Body of pancreas (tissue), 4 donors: ENCODE results near the gene RERGL. TPM values are rescaled to one million over a fixed set of nuclear protein-coding genes. Genes with fewer than 3 reads are reported as not detected.

Source experiments
- ATAC-seq: fragments of 150-250 bp; one replicate; pipeline ENCODE4 v1.9.1; 2016
- DNase-seq, 4 donors: peaks; one replicate each; pipeline ENCODE4 v3.0.0-alpha.2; 2019
- H3K27ac ChIP-seq, 4 donors: fragments of 200-600 bp; sonication (generic); 1 replicate in 3 of 4; 2 replicates in 1 of 4; pipeline versions ENCODE4 v1.5.1 to v1.6.1; 2016 to 2019; ENCODE audit warnings: mild to moderate bottlenecking in 1 of 4, mixed read lengths in 1 of 4, moderate library complexity in 1 of 4
- H3K27me3 ChIP-seq, 2 donors: fragments of 200-600 bp; sonication (generic); one replicate each; pipeline ENCODE4 v1.6.0; 2016; ENCODE audit warnings: mild to moderate bottlenecking in 1 of 2
- H3K36me3 ChIP-seq, 2 donors: fragments of 200-600 bp; sonication (generic); replicated peaks in 1 of 2; 2 replicates each; pipeline ENCODE4 v1.5.1; 2016; ENCODE audit warnings: low read depth in 2 of 2; ENCODE audit not compliant: insufficient read depth in 1 of 2
- H3K4me1 ChIP-seq: fragments of 200-600 bp; sonication (generic); one replicate; pipeline ENCODE4 v1.6.0; 2016
- H3K4me3 ChIP-seq, 2 donors: fragments of 200-600 bp; sonication (generic); 1 replicate in 1 of 2; 2 replicates in 1 of 2; pipeline ENCODE4 v1.5.1; 2016 to 2019
- H3K9me3 ChIP-seq, 3 donors: fragments of 200-600 bp; sonication (generic); 1 replicate in 2 of 3; 2 replicates in 1 of 3; pipeline ENCODE4 v1.5.1; 2016
- CTCF ChIP-seq, 7 experiments: fragments of 450-650 bp in 4 of 7; fragments of 200-600 bp in 3 of 7; sonication (generic) in 3 of 7; IDR thresholded peaks; one replicate each; pipeline ENCODE4 v1.5.1; 2016 to 2019; ENCODE audit warnings: antibody characterized with exemption in 7 of 7
- POLR2A ChIP-seq, 3 donors: fragments of 450-650 bp; IDR thresholded peaks; one replicate each; pipeline ENCODE4 v1.6.1; 2016; ENCODE audit warnings: antibody characterized with exemption in 3 of 3, mild to moderate bottlenecking in 2 of 3
- WGBS, 2 donors: methylation state at CpG; one replicate each; pipeline ENCODE4 v1.1.5; 2017; 5-methylcytosine and 5-hydroxymethylcytosine counted together
- intact Hi-C: fragments of 100-400 bp; cut with DNase I; formaldehyde crosslinking; loops from one replicate; pipeline ENCODE4 v1.15.1; 2023
- total RNA-seq, 2 donors: library from RNA; depleted of rRNA; stranded (reverse); fragments of >200 nt; gene quantifications; one replicate each; pipeline ENCODE4 v1.1.0, GENCODE V29; 2016

The RERGL gene
- total RNA-seq, 2 donors from 2014 or later, result 3.9 TPM; not detected in 1

- H3K4me3 ChIP-seq, result no peak overlapping the region
- no peaks in the 10 kb centered on the region for H3K9me3 ChIP-seq
- 52 to 55% methylated on average over 3 of the region's 3 CpGs for WGBS, 2 donors
- no peaks in the 10 kb centered on the region for H3K27me3 ChIP-seq
- DNase-seq (no peak), ATAC-seq (no peak)
- H3K4me1 ChIP-seq, result no peaks in the 10 kb centered on the region
- TF ChIP-seq CTCF (IDR thresholded peaks at IDR 0.05), result no peak
- no peak for TF ChIP-seq POLR2A (IDR thresholded peaks at IDR 0.05)
- no peak overlapping the region for H3K27ac ChIP-seq
- intact Hi-C loops, result no loop called here
- no peaks in the 10 kb centered on the region for H3K36me3 ChIP-seq
Observed at GRCh38 chr12:18084080-18084479, 5.9 kb downstream of the RERGL start.

DNA sequence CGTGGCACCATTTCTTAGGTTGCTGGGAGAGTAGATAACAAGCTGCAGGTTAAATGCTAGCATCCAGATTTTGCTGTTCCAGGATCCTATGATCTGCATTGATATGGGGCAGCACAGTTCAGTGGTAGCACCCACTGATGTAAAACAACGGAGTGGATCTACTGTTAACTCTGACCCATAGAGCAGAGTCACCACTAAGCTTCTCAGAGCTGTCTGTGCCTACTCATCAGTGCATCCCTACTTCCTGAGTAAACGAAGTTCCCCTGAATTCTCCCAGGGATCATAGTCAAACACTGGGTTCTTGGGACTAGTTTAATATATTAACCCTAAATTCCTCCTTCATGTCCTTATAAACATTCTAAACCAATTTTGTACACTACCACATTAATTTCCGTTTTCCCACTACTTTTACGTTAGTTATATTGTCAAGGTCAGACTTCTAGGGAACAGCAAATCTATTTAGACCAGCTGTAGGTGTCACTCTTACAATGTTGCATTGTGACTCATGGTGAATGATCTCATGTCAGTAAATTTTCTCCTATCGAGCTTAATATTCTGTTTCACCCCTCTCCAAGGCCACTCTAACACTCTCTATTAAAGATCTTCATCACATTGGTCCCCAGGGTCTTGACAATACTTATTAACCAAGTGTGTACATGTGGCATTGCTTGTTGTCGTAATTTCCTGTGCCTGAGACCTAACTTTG lies 10.3 kb downstream of the RERGL start:
- ATAC-seq (no peak), DNase-seq (no peak)
- Histone ChIP-seq H3K36me3 (no peaks in the 10 kb centered on the region), H3K27ac (no peak overlapping the region), H3K4me3 (no peak overlapping the region), H3K4me1 (no peaks in the 10 kb centered on the region), H3K27me3 (no peaks in the 10 kb centered on the region), H3K9me3 (no peaks in the 10 kb centered on the region)
- intact Hi-C loops, result no loop called here
- 31 to 41% methylated on average over 6 to 7 of the region's 7 CpGs for WGBS, 2 donors
- TF ChIP-seq POLR2A (IDR thresholded peaks at IDR 0.05), result no peak
- no peak for TF ChIP-seq CTCF (IDR thresholded peaks at IDR 0.05)

GRCh38 chr12:18074001-18074400 lies 16.0 kb downstream of the RERGL start:
- no peak for ATAC-seq
- WGBS, 2 donors, result 35 to 39% methylated on average over 3 of the region's 3 CpGs

GRCh38 chr12:18072723-18073122 lies 17.3 kb downstream of the RERGL start:
- ATAC-seq (no peak), DNase-seq (no peak)

More at GRCh38 chr12:18074001-18074400, 16.0 kb downstream of the RERGL start:
- no peak for DNase-seq
- Histone ChIP-seq H3K4me1 (no peaks in the 10 kb centered on the region), H3K9me3 (no peaks in the 10 kb centered on the region), H3K4me3 (no peak overlapping the region), H3K36me3 (no peaks in the 10 kb centered on the region), H3K27ac (no peak overlapping the region), H3K27me3 (no peaks in the 10 kb centered on the region)
- no peak for TF ChIP-seq POLR2A (IDR thresholded peaks at IDR 0.05)
- no peak for TF ChIP-seq CTCF (IDR thresholded peaks at IDR 0.05)
- intact Hi-C loops, result no loop called here

More at GRCh38 chr12:18072723-18073122, 17.3 kb downstream of the RERGL start:
- no peak overlapping the region for H3K27ac ChIP-seq
- no peaks in the 10 kb centered on the region for H3K27me3 ChIP-seq
- no peaks in the 10 kb centered on the region for H3K4me1 ChIP-seq
- 72 to 74% methylated on average over 13 to 14 of the region's 14 CpGs for WGBS, 2 donors
- no peaks in the 10 kb centered on the region for H3K9me3 ChIP-seq
- no peaks in the 10 kb centered on the region for H3K36me3 ChIP-seq
- H3K4me3 ChIP-seq, result no peak overlapping the region
- intact Hi-C loops, result no loop called here
- TF ChIP-seq POLR2A (IDR thresholded peaks at IDR 0.05) (no peak), CTCF (IDR thresholded peaks at IDR 0.05) (no peak)
